ENCODE data around the gene LRP6. TPM values are rescaled to one million over a fixed set of nuclear protein-coding genes. Genes with fewer than 3 reads are reported as not detected.
"Not testable (repeated sequence)": the region's sequence is repeated elsewhere in the genome, so short reads cannot be mapped to it uniquely, and the experiment has no call there.

Gene LRP6
- polyA plus RNA-seq, 3 donors: 61.7 to 68.0 (median 63.6) TPM

DNA sequence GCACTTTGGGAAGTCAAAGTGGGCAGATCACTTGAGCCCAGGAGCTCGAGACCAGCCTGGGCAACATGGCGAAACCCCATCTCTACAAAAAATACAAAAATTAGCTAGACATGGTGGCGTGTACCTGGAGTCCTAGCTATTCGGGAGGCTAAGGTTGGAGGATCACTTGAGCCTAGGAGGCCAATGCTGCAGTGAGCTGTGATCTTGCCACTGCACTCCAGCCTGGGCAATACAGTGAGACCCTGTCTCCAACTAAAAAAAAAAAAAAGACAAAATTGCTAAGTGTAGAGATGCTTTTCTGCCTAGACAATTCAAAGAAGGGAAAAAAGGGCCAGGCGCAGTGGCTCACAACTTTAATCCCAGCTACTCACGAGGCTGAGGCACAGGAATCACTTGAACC lies 3.4 kb upstream of the LRP6 start:
- no peak for DNase-seq

DNA sequence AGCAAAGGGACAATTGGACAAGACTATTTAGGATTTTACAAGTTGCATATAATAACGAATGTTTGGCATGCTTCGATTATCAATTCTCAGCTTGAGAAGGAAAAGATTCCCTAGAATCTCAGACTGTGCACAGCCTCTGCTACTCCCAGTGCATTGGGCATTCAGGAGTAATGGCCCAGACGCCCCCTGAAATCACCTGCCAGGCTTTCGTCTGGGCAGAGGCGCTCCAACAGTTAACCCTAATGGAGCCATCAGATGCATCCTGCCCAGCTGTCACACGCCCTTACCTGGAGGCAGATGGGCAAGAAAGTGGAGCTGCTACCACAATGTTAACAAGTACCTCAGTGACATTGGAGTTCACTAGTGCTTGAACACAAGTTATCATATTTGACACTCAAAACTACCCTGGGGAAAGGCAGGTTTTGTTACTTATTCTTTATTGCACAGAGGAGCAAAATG lies 927 bp upstream of the LRP6 start:
- DNase-seq: no peak

DNA sequence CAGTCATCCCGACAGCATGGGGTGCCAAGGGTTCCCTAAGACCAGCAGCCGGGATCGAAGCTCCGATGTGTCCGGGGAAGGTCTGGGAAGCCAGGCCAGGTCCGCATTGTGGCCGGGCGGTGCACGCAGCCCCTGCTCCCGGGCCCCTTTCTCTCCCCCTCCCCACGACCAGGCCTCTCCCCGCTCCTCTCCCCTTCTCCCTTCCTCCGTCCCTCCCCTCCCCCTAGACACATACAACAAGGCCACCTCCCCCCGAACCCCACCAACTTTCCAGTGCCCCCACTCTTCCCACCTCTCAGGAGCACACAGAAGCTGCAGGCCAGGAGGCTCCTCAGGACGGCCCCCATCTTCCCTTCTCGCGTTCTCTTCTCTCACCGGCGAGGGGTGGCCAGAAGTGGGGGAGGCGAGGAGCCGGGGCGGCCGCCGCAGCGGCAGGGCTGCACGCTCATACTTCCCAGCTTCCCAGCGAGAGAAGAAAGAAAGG lies 413 bp downstream of the LRP6 start:
- peak; percentile 53 for DNase-seq

DNA sequence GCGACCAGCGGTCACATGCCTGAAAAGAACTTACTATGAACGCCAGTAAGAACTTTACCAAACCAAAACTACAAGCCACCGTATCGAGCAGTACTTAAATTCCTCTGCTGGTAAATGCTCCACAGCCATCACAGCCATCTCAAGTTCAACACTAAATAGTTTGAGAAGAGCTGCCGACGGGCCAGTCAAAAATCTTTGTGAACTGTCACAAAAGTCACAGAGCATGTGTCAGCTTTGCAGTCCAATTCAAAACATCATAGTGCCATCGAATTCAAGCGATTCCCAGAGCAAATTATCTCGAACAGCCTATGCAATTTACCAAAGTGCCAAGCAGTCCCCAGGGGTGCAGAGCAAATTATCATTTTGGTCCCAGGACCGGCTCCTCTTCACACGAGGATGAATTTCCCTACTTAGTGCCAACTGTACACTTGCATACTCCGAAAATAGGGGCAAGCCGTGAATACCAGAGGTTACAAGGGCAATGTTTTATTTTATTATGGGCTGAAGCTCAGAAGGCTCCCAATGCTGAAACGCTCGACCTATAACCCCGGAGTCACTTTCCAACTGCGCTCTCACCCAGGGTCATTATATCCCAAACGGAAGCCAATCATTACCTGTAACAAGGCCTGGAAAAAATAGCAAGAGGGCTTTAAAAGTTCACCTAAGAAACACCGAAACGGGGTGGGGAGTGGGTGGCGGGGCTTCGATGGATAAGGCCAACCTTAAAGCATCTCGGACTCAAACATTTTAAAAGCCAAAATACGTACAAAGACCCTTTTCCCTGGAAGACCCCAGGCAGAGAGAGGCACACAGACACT lies 1.1 kb downstream of the LRP6 start:
- DNase-seq: no peak

DNA sequence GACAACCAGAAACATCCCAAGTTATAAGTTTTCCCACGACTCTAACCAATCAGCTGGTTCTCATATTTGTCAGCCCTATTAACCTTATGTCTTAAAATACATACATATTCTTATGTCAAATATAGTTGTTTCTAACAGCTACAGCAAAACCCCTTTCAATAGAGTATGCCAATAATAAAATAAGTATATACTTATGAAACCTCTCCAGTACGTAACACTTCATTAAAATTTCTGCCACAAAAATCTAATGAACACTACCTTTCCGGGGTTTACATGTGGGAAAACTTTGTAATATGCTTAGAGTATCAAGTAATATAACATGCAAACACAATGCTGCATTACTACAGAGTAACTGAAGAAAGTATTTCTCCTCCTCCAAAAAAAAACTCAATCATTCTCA lies 1.8 kb downstream of the LRP6 start:
- DNase-seq: no peak

DNA sequence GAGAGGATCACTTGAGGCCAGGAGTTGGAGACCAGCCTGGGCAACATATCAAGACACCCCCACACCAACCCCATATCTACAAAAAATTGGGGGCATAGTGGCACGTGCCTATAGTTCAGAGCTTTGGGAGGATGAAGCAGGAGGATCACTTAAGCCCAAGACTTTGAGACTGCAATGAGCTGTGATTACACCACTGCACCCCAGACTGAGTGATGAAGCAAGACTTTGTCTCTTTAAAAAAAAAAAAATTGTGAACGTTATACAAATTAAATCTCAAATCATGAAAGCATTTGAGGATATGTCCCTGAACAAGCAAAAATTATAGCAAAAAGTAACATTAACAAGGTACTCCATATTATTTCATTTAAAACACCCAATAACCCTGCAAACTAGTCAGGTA lies 2.9 kb downstream of the LRP6 start:
- no peak for DNase-seq

DNA sequence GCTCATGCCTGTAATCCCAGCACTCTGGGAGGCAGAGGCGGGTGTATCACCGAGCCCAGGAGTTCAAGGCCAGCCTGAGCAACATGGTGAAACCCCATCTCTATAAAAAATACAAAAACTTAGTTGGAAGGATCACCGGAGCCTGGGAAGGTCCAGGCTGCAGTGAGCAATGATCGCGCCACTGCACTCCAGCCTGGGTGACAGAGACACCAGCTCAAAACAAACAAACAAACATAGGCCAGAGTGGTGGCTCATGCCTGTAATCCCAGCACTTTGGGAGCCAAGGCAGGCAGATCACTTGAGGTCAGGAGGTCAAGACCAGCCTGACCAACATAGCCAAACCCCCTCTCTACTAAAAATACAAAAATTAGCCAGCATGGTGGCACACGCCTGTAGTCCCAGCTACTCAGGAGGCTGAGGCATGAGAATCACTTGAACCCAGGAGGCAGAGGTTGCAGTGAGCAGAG lies 10.5 kb downstream of the LRP6 start:
- DNase-seq: not testable (repeated sequence)

DNA sequence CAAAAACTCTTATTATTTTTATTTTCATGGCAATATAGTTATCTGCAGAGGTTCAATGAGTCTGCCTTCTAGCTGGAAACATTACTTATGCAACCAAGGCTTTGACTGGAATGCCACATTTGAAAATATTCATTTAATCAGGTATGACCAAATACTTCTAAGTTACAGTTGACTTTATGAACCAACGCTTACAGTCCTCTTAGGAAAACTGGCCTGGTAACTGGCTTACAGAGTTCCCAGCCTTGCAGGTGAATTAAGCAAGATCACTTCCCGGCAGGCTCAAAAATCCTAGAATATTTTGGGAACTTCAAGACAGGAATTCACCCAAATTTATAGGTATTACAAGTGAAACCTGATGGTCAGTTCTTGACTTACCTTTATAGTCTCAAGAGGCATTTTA lies 12.3 kb downstream of the LRP6 start:
- no peak for DNase-seq

DNA sequence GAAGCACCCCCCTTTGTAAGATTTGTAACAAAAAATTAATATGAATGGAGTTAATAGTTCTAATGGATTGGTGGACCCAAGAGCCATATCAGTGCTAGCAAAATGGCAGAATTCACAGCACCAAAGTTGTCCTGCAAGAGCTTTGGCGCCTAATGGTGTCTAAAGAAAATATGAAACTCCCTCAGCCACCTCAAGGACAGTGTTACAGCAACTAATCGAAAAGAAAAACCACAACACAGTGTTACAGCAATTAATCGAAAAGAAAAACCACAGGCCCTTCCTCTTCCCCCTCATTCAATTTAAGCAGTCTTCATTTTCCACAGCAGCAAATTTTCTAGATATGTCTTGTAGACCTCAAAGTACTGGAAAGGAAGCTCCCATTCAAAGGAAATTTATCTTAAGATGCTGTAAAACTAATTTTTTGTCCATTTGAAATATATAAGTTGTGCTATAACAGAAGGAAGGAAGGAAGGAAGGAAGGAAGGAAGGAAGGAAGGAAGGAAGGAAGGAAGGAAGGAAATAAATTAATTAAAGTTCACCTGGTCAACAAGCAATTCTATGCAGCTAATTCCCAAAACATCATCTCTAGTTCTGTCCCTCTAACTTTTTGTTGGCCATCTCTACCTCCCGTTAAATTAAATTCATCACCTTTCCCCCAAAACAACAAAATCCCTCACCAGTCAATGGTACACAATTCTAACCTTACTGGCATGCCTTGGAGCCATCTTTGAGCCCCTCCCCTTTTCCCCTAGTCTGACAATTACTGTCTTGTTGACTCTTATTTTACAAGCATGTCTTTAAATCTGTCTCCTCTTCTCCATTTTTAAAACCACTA lies 17.4 kb downstream of the LRP6 start:
- no peak for DNase-seq

DNA sequence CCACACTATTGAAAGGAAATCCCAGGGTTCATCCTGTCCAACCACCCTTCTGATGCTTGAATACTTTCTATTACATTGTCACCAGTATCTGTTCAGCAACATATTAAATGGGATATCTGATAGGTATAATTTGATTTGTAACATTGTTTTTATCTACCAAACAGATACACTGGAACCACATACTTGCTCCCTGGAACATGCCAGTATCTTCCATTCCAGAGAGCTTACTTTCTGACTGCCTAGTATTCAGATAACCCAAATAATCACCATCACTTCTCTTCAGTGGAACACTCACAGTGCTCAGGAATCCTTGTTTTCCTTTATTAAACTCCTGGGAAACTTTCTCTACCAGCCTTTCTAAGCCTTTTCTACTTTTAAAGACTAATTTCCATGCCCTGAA lies 19.3 kb downstream of the LRP6 start:
- DNase-seq: no peak

DNA sequence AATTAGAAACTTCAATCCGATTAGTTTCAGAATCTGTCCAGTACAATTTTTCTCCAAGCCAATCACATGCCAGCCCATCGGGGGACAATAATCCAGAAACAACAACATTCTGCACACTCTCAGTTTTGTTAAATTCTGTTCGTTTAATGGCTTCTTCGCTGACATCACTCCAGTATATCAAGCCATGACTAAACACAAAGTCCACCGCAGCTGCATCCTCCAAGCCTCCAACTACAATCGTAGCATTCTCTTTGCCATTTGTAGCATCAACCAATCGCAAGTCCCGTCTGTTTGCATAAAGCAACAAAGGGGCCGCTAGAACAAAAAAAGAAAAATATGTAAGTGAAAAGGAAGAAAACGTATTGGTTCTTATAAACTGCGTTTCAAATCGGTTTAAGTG lies 22.5 kb downstream of the LRP6 start:
- DNase-seq: no peak

DNA sequence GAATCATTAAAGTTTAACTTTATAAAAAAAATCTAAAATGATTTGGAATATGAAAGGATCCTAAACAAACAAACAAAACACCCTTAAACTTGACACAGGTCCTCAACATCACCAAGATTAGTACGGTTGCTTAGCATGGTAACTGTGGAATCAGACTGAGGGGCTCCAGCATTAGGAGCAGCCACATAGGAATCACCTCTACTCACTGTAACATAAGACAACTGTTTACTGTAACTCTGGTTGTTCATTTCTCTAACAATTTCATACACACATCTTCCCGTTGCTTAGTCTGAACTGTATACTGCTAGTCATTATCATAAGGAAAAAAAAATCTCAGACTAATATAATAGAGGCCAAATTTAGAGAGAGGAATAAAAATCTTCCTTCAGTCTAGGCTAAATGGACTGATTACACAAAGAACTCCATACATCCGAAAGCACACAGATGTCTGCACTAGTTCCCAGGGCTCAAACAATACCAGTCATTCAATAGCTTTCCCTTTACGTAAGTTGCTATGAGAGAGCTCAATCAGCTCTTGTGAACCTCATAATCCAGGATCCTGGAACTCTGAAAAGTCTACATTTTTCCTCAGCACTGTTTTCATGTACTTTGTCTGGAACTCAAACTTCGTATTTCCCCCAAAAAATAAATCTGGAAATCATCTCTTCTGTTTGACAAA lies 26.0 kb downstream of the LRP6 start:
- no peak for DNase-seq

DNA sequence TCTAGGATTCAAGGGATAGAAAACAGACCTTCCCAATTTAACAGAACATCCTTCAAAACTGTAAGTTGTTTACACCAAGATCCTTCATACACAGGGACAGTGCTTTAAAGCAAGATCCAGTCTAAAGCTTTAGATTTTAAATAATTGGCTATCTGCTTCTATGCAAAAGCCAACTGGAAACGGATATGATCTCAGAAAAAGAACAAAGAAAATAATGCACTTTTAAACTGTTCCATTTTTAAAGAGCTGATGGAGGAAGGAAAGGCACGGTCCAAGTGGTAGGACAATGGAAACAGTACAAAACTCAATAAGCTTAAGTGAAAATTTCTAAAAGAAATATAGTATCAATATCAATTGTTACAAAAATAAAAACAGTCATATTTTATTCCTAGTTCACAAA lies 27.7 kb downstream of the LRP6 start:
- DNase-seq: no peak

DNA sequence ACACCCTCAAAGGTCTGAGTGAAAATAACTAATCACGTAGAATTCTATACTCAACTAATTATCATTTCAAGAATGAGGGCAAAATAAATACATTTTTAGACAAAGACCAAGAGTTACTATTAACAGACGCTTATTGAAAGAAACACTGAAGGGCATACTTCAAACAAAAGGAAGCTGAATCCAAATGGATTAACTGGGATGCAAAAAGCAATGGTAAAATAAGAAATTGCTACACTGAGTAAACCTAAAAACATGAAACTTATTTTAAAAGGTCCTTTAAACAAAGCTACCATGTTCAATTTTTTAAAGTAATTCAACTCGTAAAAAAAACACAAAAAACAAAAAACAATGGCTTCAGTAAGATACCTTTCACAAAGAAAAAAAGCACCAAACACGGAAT lies 28.2 kb downstream of the LRP6 start:
- DNase-seq: no peak

DNA sequence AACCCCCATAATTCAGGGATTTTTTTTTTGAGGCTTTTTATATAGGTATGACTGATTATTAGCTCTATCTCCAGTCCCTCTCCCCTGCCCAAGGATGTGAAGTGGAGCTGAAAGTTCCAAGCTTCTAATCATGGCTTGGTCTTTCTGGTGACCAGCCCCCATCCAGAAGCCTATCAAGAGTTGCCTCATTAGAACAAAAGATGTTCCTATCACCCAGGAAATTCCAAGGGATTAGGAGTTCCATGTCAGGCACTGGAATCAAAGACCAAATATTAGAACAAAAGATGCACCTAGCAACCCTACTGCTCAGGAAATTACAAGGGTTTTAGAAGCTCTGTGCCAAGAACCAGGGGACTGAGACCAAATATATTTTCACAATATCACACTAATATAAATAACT lies 29.9 kb downstream of the LRP6 start:
- DNase-seq: no peak

DNA sequence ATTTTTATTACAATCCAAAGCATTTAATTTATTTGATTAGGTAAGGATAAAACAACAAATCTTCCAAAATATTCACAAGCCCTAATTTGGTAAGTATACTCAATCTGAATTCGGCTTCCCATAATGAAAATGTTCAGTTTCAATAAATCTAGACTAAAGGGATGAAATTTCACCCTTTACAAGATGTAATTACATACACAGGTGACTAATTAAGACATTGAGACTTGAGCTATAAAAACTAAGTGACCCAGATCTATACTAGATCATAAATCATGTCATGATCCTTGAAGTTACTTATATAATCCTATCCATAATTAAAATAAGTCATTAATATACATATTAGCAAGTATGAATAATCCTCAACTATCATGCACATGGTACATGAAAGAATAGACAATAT lies 36.6 kb downstream of the LRP6 start:
- DNase-seq: no peak

DNA sequence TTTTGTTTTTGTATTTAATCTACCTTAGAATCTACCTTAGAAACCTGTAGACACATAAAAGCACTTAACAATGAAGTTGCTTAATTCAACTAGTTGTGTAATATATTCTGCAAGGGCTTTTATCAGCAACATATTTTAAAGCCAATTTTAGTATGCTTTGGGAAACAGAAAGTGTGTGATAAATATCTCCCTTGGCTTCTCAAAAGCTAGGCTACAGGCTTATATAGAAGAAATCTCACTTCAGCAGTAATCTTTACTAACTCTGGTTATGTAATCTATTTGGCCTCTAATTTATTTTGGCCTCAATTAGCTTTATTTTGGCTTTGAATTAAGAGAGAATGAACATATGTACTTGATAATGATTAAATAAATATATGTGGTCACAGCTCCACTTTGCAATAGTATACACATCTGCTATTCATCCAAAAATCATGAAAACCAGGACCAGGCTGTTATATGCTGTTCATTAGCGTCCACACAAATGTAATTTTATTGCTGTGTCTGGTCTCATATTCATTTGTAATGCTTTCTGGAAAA lies 37.2 kb downstream of the LRP6 start:
- no peak for DNase-seq

DNA sequence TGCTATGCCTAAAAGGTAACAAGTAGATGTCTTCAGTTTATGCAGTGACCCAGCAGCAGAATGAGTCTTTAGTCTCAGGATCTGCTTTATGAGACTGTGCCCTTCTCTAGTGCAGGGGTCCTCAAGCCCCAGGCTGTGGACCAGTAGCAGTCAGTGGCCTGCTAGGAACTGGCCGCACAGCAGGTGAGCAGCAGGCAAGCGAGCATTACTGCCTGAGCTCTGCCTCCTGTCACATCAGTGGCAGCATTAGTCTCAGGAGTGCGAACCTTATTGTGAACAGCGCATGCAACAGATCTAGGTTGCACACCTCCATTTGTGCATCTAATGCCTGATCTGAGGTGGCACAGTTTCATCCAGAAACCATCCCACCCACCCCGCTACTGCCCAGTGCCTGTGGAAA lies 38.4 kb downstream of the LRP6 start:
- DNase-seq: no peak

DNA sequence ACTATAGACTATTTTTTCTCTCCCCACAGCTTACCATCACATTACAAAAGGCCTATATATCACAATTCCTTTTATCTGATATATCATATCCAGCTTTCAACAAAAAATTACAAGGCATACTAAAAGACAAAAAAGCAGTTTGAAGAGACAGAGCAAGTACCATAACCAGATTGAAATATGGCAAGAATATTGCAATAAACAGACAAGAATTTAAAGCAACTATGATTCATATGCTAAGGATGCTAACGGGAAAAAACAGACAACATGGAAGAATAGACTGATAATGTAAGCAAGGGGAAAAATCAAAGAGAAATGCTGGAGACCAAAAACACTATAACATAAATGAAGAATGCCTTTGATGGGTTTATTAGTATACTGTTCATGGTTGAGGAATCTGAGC lies 40.7 kb downstream of the LRP6 start:
- DNase-seq: no peak

DNA sequence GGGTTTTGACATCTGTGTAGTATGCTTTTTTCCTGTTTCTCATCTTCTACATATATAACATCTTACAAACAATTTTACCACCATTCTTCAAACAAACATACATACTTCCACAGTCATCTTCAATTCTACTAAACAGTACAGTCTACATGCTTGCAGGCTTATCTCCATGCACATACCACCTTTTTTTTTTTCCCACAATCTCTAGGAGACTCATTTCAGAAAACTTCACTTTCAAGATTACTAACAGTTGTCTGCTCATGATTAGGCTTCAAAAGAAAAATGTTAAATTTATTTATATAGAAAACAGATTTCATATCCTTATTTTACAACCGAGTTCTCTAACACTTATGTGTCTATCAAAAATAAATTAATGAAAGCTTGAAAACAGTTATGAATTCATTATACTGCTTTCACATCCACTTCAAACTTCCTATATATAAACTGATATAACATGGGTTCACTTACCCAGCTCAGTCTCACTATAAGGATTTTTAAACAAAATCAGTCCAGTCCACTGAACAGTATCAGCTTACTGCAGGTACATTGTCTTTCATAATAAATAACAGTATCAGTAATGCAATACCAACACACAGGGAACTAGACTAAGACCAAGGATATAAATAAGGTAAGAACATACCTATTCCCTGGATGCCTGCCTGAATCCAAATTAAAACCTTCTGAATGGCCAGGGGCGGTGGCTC lies 42.5 kb downstream of the LRP6 start:
- DNase-seq: no peak

DNA sequence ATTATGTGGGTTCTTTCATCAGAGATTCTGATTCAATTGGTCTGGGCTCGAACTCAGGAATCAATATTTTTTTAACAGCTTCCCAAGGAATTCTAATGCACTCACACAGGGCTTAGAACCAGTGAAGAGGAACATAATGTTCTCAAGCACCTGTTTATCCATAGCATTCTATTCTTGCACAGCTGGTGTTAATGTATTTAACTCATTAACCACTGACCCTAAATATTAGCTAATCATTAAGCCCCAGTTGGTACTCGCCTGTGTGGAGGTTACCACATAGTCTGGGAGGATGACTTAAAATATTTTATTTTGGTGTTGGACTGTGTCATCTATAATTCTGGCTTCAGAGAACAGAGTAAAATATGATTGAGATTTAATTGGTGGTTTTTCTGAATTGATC lies 45.3 kb downstream of the LRP6 start:
- peak; percentile 46 for DNase-seq

DNA sequence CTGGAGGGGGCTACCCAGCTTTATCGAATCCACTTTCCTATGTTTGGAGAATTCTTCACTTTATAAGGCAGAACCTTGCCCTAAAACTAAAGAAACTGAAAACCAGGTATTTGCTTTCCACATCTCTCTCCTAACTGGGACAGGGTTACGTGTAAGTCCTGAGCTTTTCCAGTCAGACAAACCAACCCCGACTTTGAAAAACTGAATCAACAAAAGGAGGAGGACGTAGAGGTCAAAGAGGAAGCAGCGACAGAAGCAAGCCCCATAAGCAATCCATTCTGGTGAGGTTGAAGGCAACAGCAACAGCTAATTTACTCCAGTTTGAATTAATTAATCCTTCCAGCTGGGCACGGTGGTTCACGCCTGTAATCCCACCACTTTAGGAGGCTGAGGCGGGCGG lies 47.2 kb downstream of the LRP6 start:
- no peak for DNase-seq

All from renal pelvis (tissue), 4 donors.